ENCODE results near the gene ADAMTSL1.

Gene ADAMTSL1

GRCh38 chr9:18907927-18908625 is 434.1 kb downstream of the ADAMTSL1 start:
- Mint-ChIP-seq H3K27ac (no peak overlapping the region), H3K9me3 (no peaks in the 10 kb centered on the region), H3K4me3 (no peak overlapping the region), H3K4me1 (ENCODE audit: low read depth) (no peaks in the 10 kb centered on the region), H3K27me3 (ENCODE audit: low read depth) (no peaks in the 10 kb centered on the region), H3K36me3 (ENCODE audit: low read depth) (no peaks in the 10 kb centered on the region)
- no peak for DNase-seq (ENCODE audit: low spot score)

GRCh38 chr9:18909140-18910018 is 435.4 kb downstream of the ADAMTSL1 start:
- Mint-ChIP-seq H3K4me1 (ENCODE audit: low read depth) (no peaks in the 10 kb centered on the region), H3K36me3 (ENCODE audit: low read depth) (no peaks in the 10 kb centered on the region), H3K9me3 (no peaks in the 10 kb centered on the region), H3K27ac (no peak overlapping the region), H3K27me3 (ENCODE audit: low read depth) (no peaks in the 10 kb centered on the region), H3K4me3 (no peak overlapping the region)
- DNase-seq (ENCODE audit: low spot score), result no peak

GRCh38 chr9:18910435-18910834 is 436.5 kb downstream of the ADAMTSL1 start:
- Mint-ChIP-seq H3K4me3 (no peak overlapping the region), H3K27ac (no peak overlapping the region), H3K9me3 (no peaks in the 10 kb centered on the region), H3K36me3 (ENCODE audit: low read depth) (no peaks in the 10 kb centered on the region), H3K4me1 (ENCODE audit: low read depth) (no peaks in the 10 kb centered on the region), H3K27me3 (ENCODE audit: low read depth) (no peaks in the 10 kb centered on the region)
- no peak for DNase-seq (ENCODE audit: low spot score)

- H3K27ac Mint-ChIP-seq, result no peak overlapping the region
- H3K9me3 Mint-ChIP-seq, result no peaks in the 10 kb centered on the region
- no peak for DNase-seq (ENCODE audit: low spot score)
- H3K36me3 Mint-ChIP-seq (ENCODE audit: low read depth), result no peaks in the 10 kb centered on the region
- H3K4me3 Mint-ChIP-seq, result no peak overlapping the region
- no peaks in the 10 kb centered on the region for H3K27me3 Mint-ChIP-seq (ENCODE audit: low read depth)
- H3K4me1 Mint-ChIP-seq (ENCODE audit: low read depth), result no peaks in the 10 kb centered on the region
These were observed 437.0 kb downstream of the ADAMTSL1 start for GRCh38 chr9:18910916-18911315.

- Mint-ChIP-seq H3K27me3 (ENCODE audit: low read depth) (no peaks in the 10 kb centered on the region), H3K36me3 (ENCODE audit: low read depth) (no peaks in the 10 kb centered on the region), H3K4me1 (ENCODE audit: low read depth) (no peaks in the 10 kb centered on the region), H3K27ac (no peak overlapping the region), H3K9me3 (no peaks in the 10 kb centered on the region), H3K4me3 (no peak overlapping the region)
- DNase-seq (ENCODE audit: low spot score), result no peak
These were observed 437.9 kb downstream of the ADAMTSL1 start for GRCh38 chr9:18911714-18912342.

GRCh38 chr9:18920141-18921084 is 446.5 kb downstream of the ADAMTSL1 start:
- Mint-ChIP-seq H3K36me3 (ENCODE audit: low read depth) (no peaks in the 10 kb centered on the region), H3K27me3 (ENCODE audit: low read depth) (no peaks in the 10 kb centered on the region), H3K9me3 (no peaks in the 10 kb centered on the region), H3K4me3 (no peak overlapping the region), H3K4me1 (ENCODE audit: low read depth) (no peaks in the 10 kb centered on the region), H3K27ac (no peak overlapping the region)
- DNase-seq (ENCODE audit: low spot score), result no peak

- Mint-ChIP-seq H3K4me3 (no peak overlapping the region), H3K4me1 (ENCODE audit: low read depth) (no peaks in the 10 kb centered on the region), H3K9me3 (no peaks in the 10 kb centered on the region), H3K36me3 (ENCODE audit: low read depth) (no peaks in the 10 kb centered on the region), H3K27ac (no peak overlapping the region), H3K27me3 (ENCODE audit: low read depth) (no peaks in the 10 kb centered on the region)
- DNase-seq (ENCODE audit: low spot score), result no peak
These were observed 447.6 kb downstream of the ADAMTSL1 start for GRCh38 chr9:18921366-18922075.

GRCh38 chr9:18922161-18922885 is 448.4 kb downstream of the ADAMTSL1 start:
- Mint-ChIP-seq H3K27ac (no peak overlapping the region), H3K36me3 (ENCODE audit: low read depth) (no peaks in the 10 kb centered on the region)

GRCh38 chr9:18923167-18923566 is 449.2 kb downstream of the ADAMTSL1 start:
- DNase-seq (ENCODE audit: low spot score), result no peak
- H3K27ac Mint-ChIP-seq, result no peak overlapping the region
- no peaks in the 10 kb centered on the region for H3K9me3 Mint-ChIP-seq
- H3K4me1 Mint-ChIP-seq (ENCODE audit: low read depth), result no peaks in the 10 kb centered on the region
- no peaks in the 10 kb centered on the region for H3K27me3 Mint-ChIP-seq (ENCODE audit: low read depth)
- H3K36me3 Mint-ChIP-seq (ENCODE audit: low read depth), result no peaks in the 10 kb centered on the region
- H3K4me3 Mint-ChIP-seq, result no peak overlapping the region

More at GRCh38 chr9:18922161-18922885, 448.4 kb downstream of the ADAMTSL1 start:
- no peaks in the 10 kb centered on the region for H3K4me1 Mint-ChIP-seq (ENCODE audit: low read depth)
- H3K4me3 Mint-ChIP-seq, result no peak overlapping the region
- no peaks in the 10 kb centered on the region for H3K27me3 Mint-ChIP-seq (ENCODE audit: low read depth)
- DNase-seq (ENCODE audit: low spot score), result no peak
- no peaks in the 10 kb centered on the region for H3K9me3 Mint-ChIP-seq

GRCh38 chr9:18923671-18924430 is 449.9 kb downstream of the ADAMTSL1 start:
- no peaks in the 10 kb centered on the region for H3K36me3 Mint-ChIP-seq (ENCODE audit: low read depth)
- H3K27me3 Mint-ChIP-seq (ENCODE audit: low read depth), result no peaks in the 10 kb centered on the region
- H3K9me3 Mint-ChIP-seq, result no peaks in the 10 kb centered on the region
- no peak overlapping the region for H3K27ac Mint-ChIP-seq
- no peaks in the 10 kb centered on the region for H3K4me1 Mint-ChIP-seq (ENCODE audit: low read depth)
- DNase-seq (ENCODE audit: low spot score), result no peak
- no peak overlapping the region for H3K4me3 Mint-ChIP-seq

- Mint-ChIP-seq H3K27me3 (ENCODE audit: low read depth) (no peaks in the 10 kb centered on the region), H3K4me3 (no peak overlapping the region), H3K36me3 (ENCODE audit: low read depth) (no peaks in the 10 kb centered on the region), H3K27ac (no peak overlapping the region), H3K4me1 (ENCODE audit: low read depth) (no peaks in the 10 kb centered on the region), H3K9me3 (no peaks in the 10 kb centered on the region)
- no peak for DNase-seq (ENCODE audit: low spot score)
These were observed 451.9 kb downstream of the ADAMTSL1 start for GRCh38 chr9:18925880-18926279.

- Mint-ChIP-seq H3K9me3 (no peaks in the 10 kb centered on the region), H3K27me3 (ENCODE audit: low read depth) (no peaks in the 10 kb centered on the region), H3K4me3 (no peak overlapping the region), H3K4me1 (ENCODE audit: low read depth) (no peaks in the 10 kb centered on the region), H3K36me3 (ENCODE audit: low read depth) (no peaks in the 10 kb centered on the region), H3K27ac (no peak overlapping the region)
- DNase-seq (ENCODE audit: low spot score), result no peak
These were observed 452.6 kb downstream of the ADAMTSL1 start for GRCh38 chr9:18926513-18926912.
